HUDEP-2 (cell line): ENCODE results near the gene UGGT1.
A peak's percentile ranks its signal among the peaks of the same experiment; 100 is the strongest.
"Not testable (repeated sequence)": the region's sequence is repeated elsewhere in the genome, so short reads cannot be mapped to it uniquely, and the experiment has no call there.

Experiments used
- DNase-seq, 76 experiments: peaks; one replicate each; lab custom pipeline; 2025; ENCODE audit not compliant: unreplicated experiment in 76 of 76; lab: John Stamatoyannopoulos, UW

The UGGT1 gene

GRCh38 chr2:128169933-128170709 lies 79.1 kb downstream of the UGGT1 start:
- DNase-seq: no peak

- DNase-seq: no peak
These were observed 79.8 kb downstream of the UGGT1 start for GRCh38 chr2:128170776-128171175.

GRCh38 chr2:128172191-128172590 lies 81.2 kb downstream of the UGGT1 start:
- DNase-seq: peak in 1 of 76 experiments; percentile 8

GRCh38 chr2:128174067-128174466 lies 83.1 kb downstream of the UGGT1 start:
- not testable (repeated sequence) for DNase-seq

- DNase-seq: no peak
These were observed 86.3 kb downstream of the UGGT1 start for GRCh38 chr2:128177315-128177714.

- no peak for DNase-seq
These were observed 87.2 kb downstream of the UGGT1 start for GRCh38 chr2:128178149-128178649.

GRCh38 chr2:128178650-128179460 lies 87.9 kb downstream of the UGGT1 start:
- peak in 40 of 76 experiments; percentile 2 to 44 (median 17) for DNase-seq

- DNase-seq: no peak
These were observed 88.4 kb downstream of the UGGT1 start for GRCh38 chr2:128179461-128179755.

GRCh38 chr2:128180031-128180430 lies 89.0 kb downstream of the UGGT1 start:
- DNase-seq: no peak

GRCh38 chr2:128185576-128185975 lies 94.6 kb downstream of the UGGT1 start:
- DNase-seq: no peak

- no peak for DNase-seq
These were observed 96.1 kb downstream of the UGGT1 start for GRCh38 chr2:128187032-128187654.

GRCh38 chr2:128195435-128195984 lies 104.5 kb downstream of the UGGT1 start:
- DNase-seq: no peak

GRCh38 chr2:128196026-128196425 lies 105.0 kb downstream of the UGGT1 start:
- DNase-seq: no peak

GRCh38 chr2:128196471-128196931 lies 105.5 kb downstream of the UGGT1 start:
- no peak for DNase-seq

- DNase-seq: no peak
These were observed 106.1 kb downstream of the UGGT1 start for GRCh38 chr2:128197059-128197458.

GRCh38 chr2:128198656-128199055 lies 107.7 kb downstream of the UGGT1 start:
- DNase-seq: peak in 2 of 76 experiments; percentile 0 to 3

GRCh38 chr2:128199141-128199540 lies 108.1 kb downstream of the UGGT1 start:
- no peak for DNase-seq

GRCh38 chr2:128202791-128203190 lies 111.8 kb downstream of the UGGT1 start:
- no peak for DNase-seq

GRCh38 chr2:128206245-128206644 lies 115.2 kb downstream of the UGGT1 start:
- no peak for DNase-seq

GRCh38 chr2:128208023-128208422 lies 117.0 kb downstream of the UGGT1 start:
- no peak for DNase-seq
